Measurements from ENCODE around the gene CFAP65. TPM values are rescaled to one million over a fixed set of nuclear protein-coding genes. Genes with fewer than 3 reads are reported as not detected.

Gene CFAP65
- total and polyA plus RNA-seq, 9 of the 15 experiments (the other 6 are each of a cell fraction or from before 2014, with no cell fraction given) = not detected

GRCh38 chr2:218995972-218996711 lies 45.2 kb downstream of the CFAP65 start (continued):
- TF ChIP-seq BCLAF1 (IDR thresholded peaks at IDR 0.05; ENCODE audit: borderline replicate concordance in 1 of 2, control insufficient read depth in 1 of 2, low read depth in 2 of 2, low read length in 1 of 2) = no peak
- TF ChIP-seq, protein P1, sequence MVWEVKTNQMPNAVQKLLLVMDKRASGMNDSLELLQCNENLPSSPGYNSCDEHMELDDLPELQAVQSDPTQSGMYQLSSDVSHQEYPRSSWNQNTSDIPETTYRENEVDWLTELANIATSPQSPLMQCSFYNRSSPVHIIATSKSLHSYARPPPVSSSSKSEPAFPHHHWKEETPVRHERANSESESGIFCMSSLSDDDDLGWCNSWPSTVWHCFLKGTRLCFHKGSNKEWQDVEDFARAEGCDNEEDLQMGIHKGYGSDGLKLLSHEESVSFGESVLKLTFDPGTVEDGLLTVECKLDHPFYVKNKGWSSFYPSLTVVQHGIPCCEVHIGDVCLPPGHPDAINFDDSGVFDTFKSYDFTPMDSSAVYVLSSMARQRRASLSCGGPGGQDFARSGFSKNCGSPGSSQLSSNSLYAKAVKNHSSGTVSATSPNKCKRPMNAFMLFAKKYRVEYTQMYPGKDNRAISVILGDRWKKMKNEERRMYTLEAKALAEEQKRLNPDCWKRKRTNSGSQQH (CRISPR knock-in tag; IDR thresholded peaks at IDR 0.05) = no peak
- no peak for TF ChIP-seq ILF3 (IDR thresholded peaks at IDR 0.05; ENCODE audit: borderline replicate concordance)
- no peak for TF ChIP-seq ZNF445 (CRISPR knock-in tag; IDR thresholded peaks at IDR 0.05; ENCODE audit: low read depth)
- no peak for TF ChIP-seq NFATC3 (IDR thresholded peaks at IDR 0.05)
- no peak for TF ChIP-seq PCBP1 (IDR thresholded peaks at IDR 0.05; ENCODE audit: low read depth, low read length, poor library complexity, severe bottlenecking)
- TF ChIP-seq TBL1XR1 (IDR thresholded peaks at IDR 0.05; ENCODE audit: low read length in 2 of 2) = no peak
- no peak for TF ChIP-seq ZNF274 (IDR thresholded peaks at IDR 0.05; ENCODE audit: borderline replicate concordance, low read depth, low read length)
- TF ChIP-seq, protein P2, sequence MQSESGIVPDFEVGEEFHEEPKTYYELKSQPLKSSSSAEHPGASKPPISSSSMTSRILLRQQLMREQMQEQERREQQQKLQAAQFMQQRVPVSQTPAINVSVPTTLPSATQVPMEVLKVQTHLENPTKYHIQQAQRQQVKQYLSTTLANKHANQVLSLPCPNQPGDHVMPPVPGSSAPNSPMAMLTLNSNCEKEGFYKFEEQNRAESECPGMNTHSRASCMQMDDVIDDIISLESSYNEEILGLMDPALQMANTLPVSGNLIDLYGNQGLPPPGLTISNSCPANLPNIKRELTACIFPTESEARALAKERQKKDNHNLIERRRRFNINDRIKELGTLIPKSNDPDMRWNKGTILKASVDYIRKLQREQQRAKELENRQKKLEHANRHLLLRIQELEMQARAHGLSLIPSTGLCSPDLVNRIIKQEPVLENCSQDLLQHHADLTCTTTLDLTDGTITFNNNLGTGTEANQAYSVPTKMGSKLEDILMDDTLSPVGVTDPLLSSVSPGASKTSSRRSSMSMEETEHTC (IDR thresholded peaks at IDR 0.05) = no peak
- TF ChIP-seq SP1 (CRISPR knock-in tag; IDR thresholded peaks at IDR 0.05) = peak; percentile 65
- peak; percentile 61 for TF ChIP-seq KDM5B (IDR thresholded peaks at IDR 0.05; ENCODE audit: insufficient replicate concordance, low read depth, low read length)
- no peak for TF ChIP-seq CBX5 (IDR thresholded peaks at IDR 0.05; ENCODE audit: borderline replicate concordance, low read depth)
- no peak for TF ChIP-seq MCM2 (IDR thresholded peaks at IDR 0.05; ENCODE audit: low read depth)
- no peak for TF ChIP-seq ZFPM2 (CRISPR knock-in tag; IDR thresholded peaks at IDR 0.05)
- TF ChIP-seq, protein P3, sequence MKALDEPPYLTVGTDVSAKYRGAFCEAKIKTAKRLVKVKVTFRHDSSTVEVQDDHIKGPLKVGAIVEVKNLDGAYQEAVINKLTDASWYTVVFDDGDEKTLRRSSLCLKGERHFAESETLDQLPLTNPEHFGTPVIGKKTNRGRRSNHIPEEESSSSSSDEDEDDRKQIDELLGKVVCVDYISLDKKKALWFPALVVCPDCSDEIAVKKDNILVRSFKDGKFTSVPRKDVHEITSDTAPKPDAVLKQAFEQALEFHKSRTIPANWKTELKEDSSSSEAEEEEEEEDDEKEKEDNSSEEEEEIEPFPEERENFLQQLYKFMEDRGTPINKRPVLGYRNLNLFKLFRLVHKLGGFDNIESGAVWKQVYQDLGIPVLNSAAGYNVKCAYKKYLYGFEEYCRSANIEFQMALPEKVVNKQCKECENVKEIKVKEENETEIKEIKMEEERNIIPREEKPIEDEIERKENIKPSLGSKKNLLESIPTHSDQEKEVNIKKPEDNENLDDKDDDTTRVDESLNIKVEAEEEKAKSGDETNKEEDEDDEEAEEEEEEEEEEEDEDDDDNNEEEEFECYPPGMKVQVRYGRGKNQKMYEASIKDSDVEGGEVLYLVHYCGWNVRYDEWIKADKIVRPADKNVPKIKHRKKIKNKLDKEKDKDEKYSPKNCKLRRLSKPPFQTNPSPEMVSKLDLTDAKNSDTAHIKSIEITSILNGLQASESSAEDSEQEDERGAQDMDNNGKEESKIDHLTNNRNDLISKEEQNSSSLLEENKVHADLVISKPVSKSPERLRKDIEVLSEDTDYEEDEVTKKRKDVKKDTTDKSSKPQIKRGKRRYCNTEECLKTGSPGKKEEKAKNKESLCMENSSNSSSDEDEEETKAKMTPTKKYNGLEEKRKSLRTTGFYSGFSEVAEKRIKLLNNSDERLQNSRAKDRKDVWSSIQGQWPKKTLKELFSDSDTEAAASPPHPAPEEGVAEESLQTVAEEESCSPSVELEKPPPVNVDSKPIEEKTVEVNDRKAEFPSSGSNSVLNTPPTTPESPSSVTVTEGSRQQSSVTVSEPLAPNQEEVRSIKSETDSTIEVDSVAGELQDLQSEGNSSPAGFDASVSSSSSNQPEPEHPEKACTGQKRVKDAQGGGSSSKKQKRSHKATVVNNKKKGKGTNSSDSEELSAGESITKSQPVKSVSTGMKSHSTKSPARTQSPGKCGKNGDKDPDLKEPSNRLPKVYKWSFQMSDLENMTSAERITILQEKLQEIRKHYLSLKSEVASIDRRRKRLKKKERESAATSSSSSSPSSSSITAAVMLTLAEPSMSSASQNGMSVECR (CRISPR knock-in tag; IDR thresholded peaks at IDR 0.05) = no peak
- no peak for TF ChIP-seq OTX1 (CRISPR knock-in tag; IDR thresholded peaks at IDR 0.05)
- peak; percentile 31; the same call in 1 of the 2 replicates for TF ChIP-seq ATF7 (IDR thresholded peaks at IDR 0.05)
- TF ChIP-seq IFI16 (CRISPR knock-in tag; IDR thresholded peaks at IDR 0.05) = no peak

Data from K562 (cell line).